PC-3 (cell line): ENCODE measurements around the gene ETV2.

Experiments
- CTCF ChIP-seq: fragments of 300-600 bp; sonication (generic); conservative IDR thresholded peaks from 2 replicates; pipeline ENCODE4 v1.5.1; 2017; ENCODE audit warnings: antibody characterized with exemption, low read depth, mild to moderate bottlenecking, low read length
- EZH2 ChIP-seq: fragments of 300-600 bp; sonication (generic); IDR thresholded peaks from one replicate; pipeline ENCODE4 v1.6.1; 2017; ENCODE audit warnings: antibody characterized with exemption, mild to moderate bottlenecking, low read length; ENCODE audit not compliant: unreplicated experiment

- no peak for TF ChIP-seq CTCF
- TF ChIP-seq EZH2: no peak
These were observed 2.0 kb downstream of the ETV2 start for GRCh38 chr19:35643255-35644205.
